ENCODE measurements around the gene MCM5. TPM values are rescaled to one million over a fixed set of nuclear protein-coding genes. Genes with fewer than 3 reads are reported as not detected.

The MCM5 gene
- total RNA-seq, 1 experiment from 2014 or later, result 194 TPM

DNA sequence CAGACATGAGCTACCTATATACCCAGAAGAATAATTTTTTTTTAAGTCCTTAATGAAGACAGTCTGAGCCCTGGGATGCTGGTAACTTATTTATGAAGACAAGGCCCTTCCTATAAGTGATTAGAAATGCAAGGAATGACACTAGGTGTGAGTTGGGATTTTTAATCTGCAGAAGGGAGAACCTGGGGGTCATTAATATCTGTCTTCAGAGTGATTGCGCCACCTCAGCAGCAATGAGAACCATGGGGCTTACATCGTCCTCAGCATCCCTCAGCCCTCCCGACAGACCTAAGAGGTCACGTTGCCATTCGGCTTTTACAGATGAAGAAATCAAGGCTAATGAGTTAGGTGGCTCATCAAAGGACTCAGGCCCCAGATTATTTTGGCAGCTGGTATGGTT lies 55.6 kb downstream of the MCM5 start:
- Histone ChIP-seq H3K27ac (ENCODE audit: low read depth, low read length) (no peak overlapping the region), H2AFZ (ENCODE audit: low read depth, low read length, poor library complexity, severe bottlenecking) (no peak overlapping the region), H3K9ac (ENCODE audit: low read length) (no peak overlapping the region), H3K4me2 (ENCODE audit: low read length) (no peak overlapping the region), H4K20me1 (ENCODE audit: insufficient read depth) (no peaks in the 10 kb centered on the region), H3K4me1 (ENCODE audit: control insufficient read depth in 1 of 2, insufficient read depth in 2 of 2, low read length in 2 of 2) (peaks cover 0 to 4% of the 10 kb centered on the region in 2 experiments; a peak in 2 of 4 replicates), H3K27me3 (ENCODE audit: insufficient read depth, low read length) (no peaks in the 10 kb centered on the region), H3K79me2 (ENCODE audit: insufficient read depth, low read length) (no peaks in the 10 kb centered on the region), H3K36me3 (ENCODE audit: control insufficient read depth in 1 of 2, insufficient read depth in 2 of 2, low read length in 2 of 2) (no peaks in the 10 kb centered on the region), H3K9me2 (ENCODE audit: insufficient read depth) (no peaks in the 10 kb centered on the region), H3K4me3 (replicated peaks in 1 of 2; ENCODE audit: low read depth in 1 of 2, low read length in 2 of 2) (no peak overlapping the region), H3K9me3 (ENCODE audit: control insufficient read depth in 1 of 2, insufficient read depth in 1 of 2, low read depth in 1 of 2, low read length in 2 of 2) (no peaks in the 10 kb centered on the region)
- ChIA-PET POLR2A (interaction anchor here (1.4 kb wide), 1 partner anchor 9 kb away, joined by 4 read pairs; no protein-coding TSS in a partner anchor), RAD21 (ENCODE audit: low non-redundant PET in 1 of 2, low total read pairs in 2 of 2, uncharacterized antibody in 2 of 2, unreplicated experiment in 2 of 2) (no interaction called here), CTCF (no interaction called here)
- TF ChIP-seq ZBTB33 (IDR thresholded peaks at IDR 0.05; ENCODE audit: extremely low read depth, insufficient replicate concordance, low read length) (no peak), YY1 (IDR thresholded peaks at IDR 0.05; ENCODE audit: extremely low read depth, insufficient replicate concordance, low read depth, low read length) (no peak), TCF7L2 (IDR thresholded peaks at IDR 0.05; ENCODE audit: borderline replicate concordance, extremely low read depth, insufficient read depth, insufficient read length) (no peak), EGR1 (IDR thresholded peaks at IDR 0.05; ENCODE audit: low read depth) (no peak), ELF1 (IDR thresholded peaks at IDR 0.05; ENCODE audit: borderline replicate concordance, low read depth) (no peak), SRF (IDR thresholded peaks at IDR 0.05; ENCODE audit: low read depth) (no peak), ZNF274 (IDR thresholded peaks at IDR 0.05; ENCODE audit: low read depth, low read length) (no peak)
- TF ChIP-seq, protein P1, sequence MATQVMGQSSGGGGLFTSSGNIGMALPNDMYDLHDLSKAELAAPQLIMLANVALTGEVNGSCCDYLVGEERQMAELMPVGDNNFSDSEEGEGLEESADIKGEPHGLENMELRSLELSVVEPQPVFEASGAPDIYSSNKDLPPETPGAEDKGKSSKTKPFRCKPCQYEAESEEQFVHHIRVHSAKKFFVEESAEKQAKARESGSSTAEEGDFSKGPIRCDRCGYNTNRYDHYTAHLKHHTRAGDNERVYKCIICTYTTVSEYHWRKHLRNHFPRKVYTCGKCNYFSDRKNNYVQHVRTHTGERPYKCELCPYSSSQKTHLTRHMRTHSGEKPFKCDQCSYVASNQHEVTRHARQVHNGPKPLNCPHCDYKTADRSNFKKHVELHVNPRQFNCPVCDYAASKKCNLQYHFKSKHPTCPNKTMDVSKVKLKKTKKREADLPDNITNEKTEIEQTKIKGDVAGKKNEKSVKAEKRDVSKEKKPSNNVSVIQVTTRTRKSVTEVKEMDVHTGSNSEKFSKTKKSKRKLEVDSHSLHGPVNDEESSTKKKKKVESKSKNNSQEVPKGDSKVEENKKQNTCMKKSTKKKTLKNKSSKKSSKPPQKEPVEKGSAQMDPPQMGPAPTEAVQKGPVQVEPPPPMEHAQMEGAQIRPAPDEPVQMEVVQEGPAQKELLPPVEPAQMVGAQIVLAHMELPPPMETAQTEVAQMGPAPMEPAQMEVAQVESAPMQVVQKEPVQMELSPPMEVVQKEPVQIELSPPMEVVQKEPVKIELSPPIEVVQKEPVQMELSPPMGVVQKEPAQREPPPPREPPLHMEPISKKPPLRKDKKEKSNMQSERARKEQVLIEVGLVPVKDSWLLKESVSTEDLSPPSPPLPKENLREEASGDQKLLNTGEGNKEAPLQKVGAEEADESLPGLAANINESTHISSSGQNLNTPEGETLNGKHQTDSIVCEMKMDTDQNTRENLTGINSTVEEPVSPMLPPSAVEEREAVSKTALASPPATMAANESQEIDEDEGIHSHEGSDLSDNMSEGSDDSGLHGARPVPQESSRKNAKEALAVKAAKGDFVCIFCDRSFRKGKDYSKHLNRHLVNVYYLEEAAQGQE (IDR thresholded peaks at IDR 0.05; ENCODE audit: low read depth), result no peak
- intact Hi-C loops (cut with micrococcal nuclease), result no loop called here
- no TSS peak for BruUV-seq (replicated peaks)
- ATAC-seq, result no peak
- DNase-seq (ENCODE audit: low read depth, low spot score), result no peak

All from HCT116 (cell line).